Measurements from ENCODE around the gene ANXA6.

ANXA6 gene

GRCh38 chr5:151100681-151101080 lies 56.9 kb downstream of the ANXA6 start:
- Histone ChIP-seq H3K4me3 (ENCODE audit: low read length in 2 of 2) (no peak overlapping the region), H3K9ac (ENCODE audit: low read length in 2 of 2) (no peak overlapping the region), H3K9me3 (ENCODE audit: control insufficient read depth in 2 of 2, low read length in 2 of 2) (no peaks in the 10 kb centered on the region), H3K27ac (ENCODE audit: low read length) (no peak overlapping the region), H3K36me3 (ENCODE audit: control insufficient read depth in 2 of 2, insufficient read depth in 2 of 2, low read length in 2 of 2) (peaks cover 22 to 37% of the 10 kb centered on the region in 2 donors), H3K4me1 (ENCODE audit: control insufficient read depth, insufficient read depth, low read length) (peaks cover 32% of the 10 kb centered on the region), H3K27me3 (ENCODE audit: control insufficient read depth in 1 of 2, insufficient read depth in 2 of 2, low read length in 2 of 2) (no peaks in the 10 kb centered on the region)

DNA sequence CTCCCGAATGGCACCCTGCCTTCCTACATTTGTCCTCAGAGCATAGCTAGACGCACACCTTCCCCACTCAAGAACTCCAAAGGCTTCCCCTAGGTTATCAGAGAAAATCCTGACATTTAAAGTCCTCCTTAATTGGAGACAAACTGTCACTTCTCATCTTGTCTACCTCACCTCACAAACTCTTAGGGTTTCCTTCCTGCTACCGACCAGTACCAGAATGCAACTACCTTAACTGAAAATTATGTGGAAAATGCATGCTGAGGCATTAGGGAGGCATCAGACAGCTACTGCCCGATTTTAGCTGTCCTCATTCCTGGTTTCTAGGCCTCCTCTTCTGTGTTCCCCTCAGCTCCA lies 58.8 kb downstream of the ANXA6 start:
- H3K4me3 ChIP-seq (ENCODE audit: low read length in 2 of 2), result no peak overlapping the region
- no peak overlapping the region for H3K9ac ChIP-seq (ENCODE audit: low read length in 2 of 2)
- no peaks in the 10 kb centered on the region for H3K9me3 ChIP-seq (ENCODE audit: control insufficient read depth in 2 of 2, low read length in 2 of 2)
- peaks cover 33% of the 10 kb centered on the region for H3K4me1 ChIP-seq (ENCODE audit: control insufficient read depth, insufficient read depth, low read length)
- H3K36me3 ChIP-seq (ENCODE audit: control insufficient read depth in 2 of 2, insufficient read depth in 2 of 2, low read length in 2 of 2), result peaks cover 18 to 27% of the 10 kb centered on the region in 2 donors
- no peaks in the 10 kb centered on the region for H3K27me3 ChIP-seq (ENCODE audit: control insufficient read depth in 1 of 2, insufficient read depth in 2 of 2, low read length in 2 of 2)
- H3K27ac ChIP-seq (ENCODE audit: low read length), result no peak overlapping the region

DNA sequence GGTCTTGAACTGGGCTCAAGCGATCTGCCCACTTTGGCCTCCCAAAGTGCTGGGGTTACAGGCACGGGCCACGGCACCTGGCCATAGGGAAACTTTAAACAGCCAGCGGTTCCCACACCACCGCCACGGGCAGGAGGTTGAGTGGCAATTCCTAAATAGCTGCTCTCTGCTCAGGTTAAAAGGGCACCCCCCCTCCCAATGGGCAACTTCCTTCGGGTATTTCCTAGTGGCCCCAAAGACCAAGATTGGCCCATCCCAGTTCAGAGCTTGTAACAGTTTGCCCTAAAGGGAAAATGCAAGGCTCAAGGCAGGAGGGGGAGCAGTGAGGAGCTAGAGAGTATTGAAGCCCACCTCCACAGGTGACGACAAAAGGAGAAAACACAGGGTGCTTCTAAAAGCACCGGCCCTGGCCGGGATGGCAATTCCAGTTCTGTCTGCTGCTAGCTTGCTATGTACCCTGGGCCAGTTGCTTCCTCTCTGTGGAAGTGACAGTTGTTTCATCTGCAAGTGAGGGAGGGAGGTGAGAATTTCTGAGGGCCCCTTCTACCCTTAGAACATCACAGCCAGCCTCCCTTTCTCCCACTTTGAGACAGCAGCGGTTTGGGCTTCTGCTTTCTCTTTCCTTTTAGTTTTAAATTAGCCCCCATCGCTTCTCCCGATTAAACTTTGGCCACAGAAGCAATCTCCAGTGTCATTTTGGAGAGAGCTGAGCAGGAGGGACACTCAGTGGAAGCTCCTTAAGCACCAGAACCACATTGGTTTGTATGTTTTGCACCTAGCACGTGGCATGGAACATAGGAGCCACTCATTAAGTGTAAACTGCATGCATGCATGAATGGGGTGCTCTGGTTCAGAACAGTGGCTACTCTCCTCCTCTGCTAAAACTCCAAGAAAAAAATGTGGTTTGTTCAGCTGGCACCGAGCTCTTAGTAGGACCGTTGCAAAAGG lies 59.5 kb downstream of the ANXA6 start:
- H3K27me3 ChIP-seq (ENCODE audit: control insufficient read depth in 1 of 2, insufficient read depth in 2 of 2, low read length in 2 of 2), result no peaks in the 10 kb centered on the region
- peaks cover 36% of the 10 kb centered on the region for H3K4me1 ChIP-seq (ENCODE audit: control insufficient read depth, insufficient read depth, low read length)
- H3K9me3 ChIP-seq (ENCODE audit: control insufficient read depth in 2 of 2, low read length in 2 of 2), result no peaks in the 10 kb centered on the region
- H3K27ac ChIP-seq (ENCODE audit: low read length), result no peak overlapping the region
- H3K36me3 ChIP-seq (ENCODE audit: control insufficient read depth in 2 of 2, insufficient read depth in 2 of 2, low read length in 2 of 2), result peaks cover 15 to 22% of the 10 kb centered on the region in 2 donors
- H3K9ac ChIP-seq (ENCODE audit: low read length in 2 of 2), result no peak overlapping the region
- no peak overlapping the region for H3K4me3 ChIP-seq (ENCODE audit: low read length in 2 of 2)

- Histone ChIP-seq H3K36me3 (ENCODE audit: control insufficient read depth in 2 of 2, insufficient read depth in 2 of 2, low read length in 2 of 2) (peaks cover 14 to 20% of the 10 kb centered on the region in 2 donors), H3K27ac (ENCODE audit: low read length) (no peak overlapping the region), H3K4me3 (ENCODE audit: low read length in 2 of 2) (no peak overlapping the region), H3K27me3 (ENCODE audit: control insufficient read depth in 1 of 2, insufficient read depth in 2 of 2, low read length in 2 of 2) (no peaks in the 10 kb centered on the region), H3K9ac (ENCODE audit: low read length in 2 of 2) (no peak overlapping the region), H3K4me1 (ENCODE audit: control insufficient read depth, insufficient read depth, low read length) (peaks cover 36% of the 10 kb centered on the region), H3K9me3 (ENCODE audit: control insufficient read depth in 2 of 2, low read length in 2 of 2) (no peaks in the 10 kb centered on the region)
Observed at GRCh38 chr5:151097061-151097460, 60.5 kb downstream of the ANXA6 start.

- H3K9ac ChIP-seq (ENCODE audit: low read length in 2 of 2), result no peak overlapping the region
- peaks cover 6 to 10% of the 10 kb centered on the region in 2 donors for H3K36me3 ChIP-seq (ENCODE audit: control insufficient read depth in 2 of 2, insufficient read depth in 2 of 2, low read length in 2 of 2)
- H3K4me3 ChIP-seq (ENCODE audit: low read length in 2 of 2), result no peak overlapping the region
- no peaks in the 10 kb centered on the region for H3K9me3 ChIP-seq (ENCODE audit: control insufficient read depth in 2 of 2, low read length in 2 of 2)
- no peaks in the 10 kb centered on the region for H3K27me3 ChIP-seq (ENCODE audit: control insufficient read depth in 1 of 2, insufficient read depth in 2 of 2, low read length in 2 of 2)
- peaks cover 32% of the 10 kb centered on the region for H3K4me1 ChIP-seq (ENCODE audit: control insufficient read depth, insufficient read depth, low read length)
- peak overlapping the region; percentile 31 for H3K27ac ChIP-seq (ENCODE audit: low read length)
Observed at GRCh38 chr5:151096001-151096373, 61.6 kb downstream of the ANXA6 start.

DNA sequence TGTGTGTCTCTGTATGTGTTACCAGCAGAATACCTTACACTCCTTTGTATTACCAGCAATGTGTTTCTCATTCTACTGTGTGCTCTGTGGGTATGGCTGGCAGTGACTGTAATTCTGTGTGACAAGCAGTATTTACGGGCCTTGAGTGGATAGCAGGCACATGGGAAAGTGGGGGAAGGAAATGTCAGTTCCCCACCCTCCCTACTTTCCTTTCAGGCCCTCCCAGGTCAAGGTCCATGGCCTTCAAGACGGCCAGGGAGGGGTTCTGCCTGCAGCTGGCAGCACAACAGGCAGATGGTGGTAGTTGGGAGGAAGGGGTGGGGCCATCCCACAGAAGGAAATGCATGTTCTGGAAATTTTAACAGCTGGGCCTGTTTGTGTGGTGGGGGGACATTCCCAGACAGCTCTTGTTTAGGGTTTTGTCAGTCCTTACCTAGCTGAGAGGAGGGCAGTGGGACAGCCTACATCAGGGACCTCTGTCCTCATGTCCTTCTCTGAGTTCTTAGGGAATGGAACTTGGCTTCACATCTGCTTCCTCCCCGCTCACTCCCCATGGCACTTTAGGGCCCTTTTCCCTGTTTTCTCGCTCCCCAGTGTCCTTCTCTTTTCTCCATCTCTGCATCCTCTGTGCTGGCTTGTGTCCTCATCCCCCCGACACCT lies 62.1 kb downstream of the ANXA6 start:
- Histone ChIP-seq H3K36me3 (ENCODE audit: control insufficient read depth in 2 of 2, insufficient read depth in 2 of 2, low read length in 2 of 2) (peaks cover 2 to 5% of the 10 kb centered on the region in 2 donors), H3K27me3 (ENCODE audit: control insufficient read depth in 1 of 2, insufficient read depth in 2 of 2, low read length in 2 of 2) (no peaks in the 10 kb centered on the region), H3K27ac (ENCODE audit: low read length) (peak overlapping the region; percentile 31), H3K9me3 (ENCODE audit: control insufficient read depth in 2 of 2, low read length in 2 of 2) (no peaks in the 10 kb centered on the region), H3K4me1 (ENCODE audit: control insufficient read depth, insufficient read depth, low read length) (peaks cover 29% of the 10 kb centered on the region), H3K9ac (ENCODE audit: low read length in 2 of 2) (peak overlapping the region in 1 of 2 donors; percentile 55), H3K4me3 (ENCODE audit: low read length in 2 of 2) (no peak overlapping the region)

- peak overlapping the region; percentile 31 for H3K27ac ChIP-seq (ENCODE audit: low read length)
- no peaks in the 10 kb centered on the region for H3K27me3 ChIP-seq (ENCODE audit: control insufficient read depth in 1 of 2, insufficient read depth in 2 of 2, low read length in 2 of 2)
- no peak overlapping the region for H3K4me3 ChIP-seq (ENCODE audit: low read length in 2 of 2)
- H3K9me3 ChIP-seq (ENCODE audit: control insufficient read depth in 2 of 2, low read length in 2 of 2), result no peaks in the 10 kb centered on the region
- H3K9ac ChIP-seq (ENCODE audit: low read length in 2 of 2), result peak overlapping the region in 1 of 2 donors; percentile 5
- peaks cover 2% of the 10 kb centered on the region in 2 donors for H3K36me3 ChIP-seq (ENCODE audit: control insufficient read depth in 2 of 2, insufficient read depth in 2 of 2, low read length in 2 of 2)
- H3K4me1 ChIP-seq (ENCODE audit: control insufficient read depth, insufficient read depth, low read length), result peaks cover 29% of the 10 kb centered on the region
Observed at GRCh38 chr5:151094852-151095245, 62.7 kb downstream of the ANXA6 start.

DNA sequence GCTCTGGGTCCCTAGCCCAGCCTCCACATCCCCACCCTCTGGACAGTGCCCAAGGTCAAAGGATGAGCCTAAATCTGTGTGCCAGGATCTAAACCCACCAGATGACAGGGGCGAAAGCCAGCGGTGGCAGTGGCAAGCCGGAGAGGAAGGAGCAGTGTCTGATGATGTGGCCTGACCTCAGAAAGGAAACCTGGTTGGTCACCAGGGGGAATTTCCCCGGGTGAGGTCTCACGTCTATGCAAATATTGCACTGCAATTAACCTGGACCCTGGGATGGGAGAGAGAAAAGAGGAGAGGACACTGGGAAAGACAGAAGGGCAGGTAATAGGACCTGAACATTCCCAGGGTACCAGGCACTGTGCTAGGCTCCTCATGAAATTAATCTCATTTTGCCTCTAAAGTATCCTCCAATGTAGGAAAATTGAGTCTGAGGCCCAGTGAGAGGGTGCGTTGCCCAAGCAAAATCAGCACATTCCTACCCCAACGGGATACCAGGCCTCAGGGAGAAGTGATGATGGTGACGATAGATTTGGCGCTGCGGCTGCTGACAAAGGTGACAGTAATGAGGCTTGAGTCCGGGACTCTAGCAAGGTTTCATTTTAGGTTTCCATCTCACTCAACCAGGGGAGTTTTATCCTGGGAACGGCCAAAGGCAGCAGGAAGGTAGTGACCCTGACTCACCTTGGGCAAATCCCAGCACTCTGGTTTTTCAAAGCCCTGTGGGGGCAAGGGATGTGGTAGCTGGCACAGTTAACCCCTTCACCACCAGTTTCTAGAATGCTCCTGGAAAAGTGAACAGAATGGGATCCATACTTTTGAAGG lies 63.3 kb downstream of the ANXA6 start:
- Histone ChIP-seq H3K4me1 (ENCODE audit: control insufficient read depth, insufficient read depth, low read length) (peaks cover 29% of the 10 kb centered on the region), H3K4me3 (ENCODE audit: low read length in 2 of 2) (no peak overlapping the region), H3K9ac (ENCODE audit: low read length in 2 of 2) (no peak overlapping the region), H3K9me3 (ENCODE audit: control insufficient read depth in 2 of 2, low read length in 2 of 2) (no peaks in the 10 kb centered on the region), H3K36me3 (ENCODE audit: control insufficient read depth in 2 of 2, insufficient read depth in 2 of 2, low read length in 2 of 2) (peaks cover 0 to 2% of the 10 kb centered on the region in 2 donors), H3K27me3 (ENCODE audit: control insufficient read depth in 1 of 2, insufficient read depth in 2 of 2, low read length in 2 of 2) (peaks cover 0 to 2% of the 10 kb centered on the region in 2 donors), H3K27ac (ENCODE audit: low read length) (peak overlapping the region; percentile 31)

- peaks cover 29% of the 10 kb centered on the region for H3K4me1 ChIP-seq (ENCODE audit: control insufficient read depth, insufficient read depth, low read length)
- H3K36me3 ChIP-seq (ENCODE audit: control insufficient read depth in 2 of 2, insufficient read depth in 2 of 2, low read length in 2 of 2), result peaks cover 0 to 2% of the 10 kb centered on the region in 2 donors
- no peak overlapping the region for H3K4me3 ChIP-seq (ENCODE audit: low read length in 2 of 2)
- H3K9ac ChIP-seq (ENCODE audit: low read length in 2 of 2), result no peak overlapping the region
- no peaks in the 10 kb centered on the region for H3K9me3 ChIP-seq (ENCODE audit: control insufficient read depth in 2 of 2, low read length in 2 of 2)
- H3K27ac ChIP-seq (ENCODE audit: low read length), result no peak overlapping the region
- peaks cover 0 to 2% of the 10 kb centered on the region in 2 donors for H3K27me3 ChIP-seq (ENCODE audit: control insufficient read depth in 1 of 2, insufficient read depth in 2 of 2, low read length in 2 of 2)
Observed at GRCh38 chr5:151093476-151093889, 64.1 kb downstream of the ANXA6 start.

DNA sequence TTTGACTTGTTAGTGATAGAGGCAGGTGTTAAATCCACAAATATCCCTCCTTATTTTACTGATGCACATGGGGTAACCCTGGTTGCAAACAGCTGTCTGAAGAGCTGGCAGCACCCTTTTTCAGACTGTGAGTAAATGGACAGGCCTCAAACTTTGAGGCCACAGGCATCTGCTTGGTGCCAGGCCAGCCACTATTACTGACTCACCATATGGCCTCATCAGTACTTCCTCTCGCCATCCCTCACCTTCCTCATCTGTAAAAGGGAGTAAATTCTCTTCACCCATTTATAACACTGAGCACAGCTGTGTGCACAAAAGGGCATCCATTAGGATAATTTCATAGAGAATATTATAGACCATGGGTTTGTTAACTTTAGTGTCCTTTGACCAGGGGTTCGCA lies 64.8 kb downstream of the ANXA6 start:
- no peak overlapping the region for H3K9ac ChIP-seq (ENCODE audit: low read length in 2 of 2)
- no peaks in the 10 kb centered on the region for H3K9me3 ChIP-seq (ENCODE audit: control insufficient read depth in 2 of 2, low read length in 2 of 2)
- no peak overlapping the region for H3K4me3 ChIP-seq (ENCODE audit: low read length in 2 of 2)
- peaks cover 0 to 2% of the 10 kb centered on the region in 2 donors for H3K27me3 ChIP-seq (ENCODE audit: control insufficient read depth in 1 of 2, insufficient read depth in 2 of 2, low read length in 2 of 2)
- no peak overlapping the region for H3K27ac ChIP-seq (ENCODE audit: low read length)
- peaks cover 27% of the 10 kb centered on the region for H3K4me1 ChIP-seq (ENCODE audit: control insufficient read depth, insufficient read depth, low read length)
- H3K36me3 ChIP-seq (ENCODE audit: control insufficient read depth in 2 of 2, insufficient read depth in 2 of 2, low read length in 2 of 2), result no peaks in the 10 kb centered on the region
